Inflammatory macrophage treated with lipopolysaccharide for 1 hour (primary cell): ENCODE data around the gene CDH26.

Experiments
- DNase-seq, 2 donors: peaks; one replicate each; pipeline ENCODE4 v3.0.0-alpha.2; 2020 to 2022

CDH26 gene

GRCh38 chr20:59987135-59987534 lies 28.9 kb downstream of the CDH26 start:
- DNase-seq: no peak

- no peak for DNase-seq
These were observed 29.9 kb downstream of the CDH26 start for GRCh38 chr20:59988141-59988540.

- DNase-seq: no peak
These were observed 34.4 kb downstream of the CDH26 start for GRCh38 chr20:59992526-59993084.

GRCh38 chr20:59993736-59994430 lies 35.7 kb downstream of the CDH26 start:
- no peak for DNase-seq

- DNase-seq: peak; percentile 73 to 90
These were observed 36.5 kb downstream of the CDH26 start for GRCh38 chr20:59994697-59995122.

GRCh38 chr20:59996108-59996507 lies 37.9 kb downstream of the CDH26 start:
- DNase-seq: no peak

GRCh38 chr20:59997896-59998295 lies 39.7 kb downstream of the CDH26 start:
- DNase-seq: no peak

- no peak for DNase-seq
These were observed 41.3 kb downstream of the CDH26 start for GRCh38 chr20:59999502-59999901.

GRCh38 chr20:60000271-60001042 lies 42.2 kb downstream of the CDH26 start:
- DNase-seq: no peak

- DNase-seq: no peak
These were observed 42.9 kb downstream of the CDH26 start for GRCh38 chr20:60001108-60001507.

GRCh38 chr20:60003776-60004175 lies 45.6 kb downstream of the CDH26 start:
- DNase-seq: no peak

GRCh38 chr20:60006261-60006660 lies 48.0 kb downstream of the CDH26 start:
- no peak for DNase-seq

- no peak for DNase-seq
These were observed 49.2 kb downstream of the CDH26 start for GRCh38 chr20:60007464-60007863.

GRCh38 chr20:60008130-60008808 lies 50.0 kb downstream of the CDH26 start:
- peak; percentile 62 to 72 for DNase-seq

GRCh38 chr20:60009318-60009717 lies 51.1 kb downstream of the CDH26 start:
- no peak for DNase-seq

GRCh38 chr20:60009826-60010616 lies 51.8 kb downstream of the CDH26 start:
- no peak for DNase-seq

- DNase-seq: peak in 1 of 2 donors; percentile 53
These were observed 52.7 kb downstream of the CDH26 start for GRCh38 chr20:60010689-60011458.

- DNase-seq: no peak
These were observed 53.6 kb downstream of the CDH26 start for GRCh38 chr20:60011512-60012507.

- DNase-seq: no peak
These were observed 55.3 kb downstream of the CDH26 start for GRCh38 chr20:60013296-60014139.
